HG03571 (cell line): ENCODE data around the gene PRKCA.
"Not testable (repeated sequence)": the region's sequence is repeated elsewhere in the genome, so short reads cannot be mapped to it uniquely, and the experiment has no call there.

ENCODE experiments used
- ATAC-seq: cut with Tn5 transposase; IDR thresholded peaks from one replicate; pipeline ENCODE4 v1.9.1; 2021; ENCODE audit not compliant: unreplicated experiment

The PRKCA gene

DNA sequence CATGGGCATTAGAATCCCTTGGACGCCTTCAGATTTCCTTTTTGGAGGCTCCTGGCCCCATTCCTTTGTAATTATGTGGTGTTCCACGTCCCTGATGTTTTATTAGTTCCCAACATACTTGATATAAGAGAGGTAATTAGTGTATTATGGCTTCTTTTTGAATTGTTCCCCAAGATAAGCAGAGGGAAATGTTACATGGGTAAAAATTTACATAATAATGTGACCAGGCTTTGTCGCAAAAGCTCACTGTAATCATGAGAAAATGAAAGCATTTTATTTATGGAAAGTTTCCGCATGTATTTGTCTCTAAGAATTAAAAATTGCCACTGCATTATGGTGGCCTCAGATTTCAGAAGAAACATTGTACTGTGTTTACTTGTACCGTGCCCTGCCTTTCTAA, 177.8 kb downstream of the PRKCA start:
- ATAC-seq: no peak

GRCh38 chr17:66480802-66481201, 178.4 kb downstream of the PRKCA start:
- ATAC-seq: no peak

DNA sequence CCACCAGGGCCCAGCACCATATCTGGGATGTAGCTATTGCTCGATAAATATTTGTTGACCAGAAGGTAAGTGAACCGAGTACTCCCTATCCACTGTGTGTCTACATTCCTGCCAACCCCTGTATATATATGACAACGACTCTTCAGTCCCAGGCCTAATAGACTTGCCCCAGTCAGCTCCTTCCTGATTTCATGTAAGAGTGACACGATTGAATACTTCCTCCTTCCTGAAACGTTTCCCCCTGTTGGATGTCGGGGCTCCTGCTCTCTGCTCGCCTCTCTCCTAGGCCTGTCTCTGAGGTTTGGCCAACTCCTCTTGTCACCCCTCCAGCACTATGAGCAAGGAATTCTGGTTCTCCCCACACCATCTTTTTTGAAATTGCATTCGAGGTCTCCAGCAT, 178.9 kb downstream of the PRKCA start:
- ATAC-seq: no peak

- ATAC-seq: no peak
These were observed 181.5 kb downstream of the PRKCA start for GRCh38 chr17:66483906-66484305.

DNA sequence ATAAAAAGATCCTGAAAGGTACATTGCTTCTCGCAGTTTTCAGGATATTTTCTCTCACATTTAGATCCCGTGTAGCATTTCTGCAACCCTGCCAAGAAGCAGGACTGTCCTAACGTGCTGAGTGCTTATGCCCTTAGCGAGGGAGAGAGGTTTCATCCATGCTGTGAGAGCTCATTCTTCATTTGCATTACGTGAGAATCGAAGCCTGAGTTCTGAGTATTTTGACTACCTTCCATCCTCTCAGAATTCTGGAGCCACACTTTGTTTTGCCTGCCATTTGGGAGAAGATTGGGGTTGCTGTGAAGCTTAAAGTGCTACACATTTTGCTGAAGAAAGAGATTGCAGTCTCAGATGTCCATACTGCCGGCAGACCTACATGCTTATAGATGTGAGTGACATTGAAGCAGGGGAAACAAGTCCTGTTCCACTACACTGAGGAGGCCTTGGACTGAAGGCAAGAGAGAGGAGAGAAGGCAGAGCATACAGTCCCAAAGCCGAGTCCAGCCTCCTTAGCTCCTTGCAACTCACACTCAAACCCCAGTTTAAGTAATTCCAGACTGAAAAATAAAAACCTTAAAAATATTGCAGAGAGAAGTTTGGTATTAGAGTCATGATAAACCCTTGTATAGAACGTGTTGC, 183.0 kb downstream of the PRKCA start:
- no peak for ATAC-seq

DNA sequence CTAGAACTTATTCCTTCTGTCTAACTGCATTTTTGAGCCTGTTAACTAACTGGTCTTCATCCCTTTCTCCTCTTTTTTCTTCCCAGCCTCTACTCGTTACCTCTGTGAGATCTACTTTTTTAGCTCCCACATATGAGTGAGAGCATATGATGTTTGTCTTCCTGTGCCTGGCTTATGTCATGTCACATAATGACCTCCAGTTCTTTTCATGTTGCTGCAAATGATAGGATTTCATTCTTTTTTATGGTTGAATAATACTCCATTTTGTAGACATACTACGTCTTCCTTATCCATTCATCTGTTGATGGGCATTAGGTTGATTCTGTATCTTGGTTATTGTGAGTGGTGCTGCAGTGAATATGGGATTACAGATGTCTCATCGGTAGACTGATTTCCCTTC, 184.7 kb downstream of the PRKCA start:
- ATAC-seq: no peak

DNA sequence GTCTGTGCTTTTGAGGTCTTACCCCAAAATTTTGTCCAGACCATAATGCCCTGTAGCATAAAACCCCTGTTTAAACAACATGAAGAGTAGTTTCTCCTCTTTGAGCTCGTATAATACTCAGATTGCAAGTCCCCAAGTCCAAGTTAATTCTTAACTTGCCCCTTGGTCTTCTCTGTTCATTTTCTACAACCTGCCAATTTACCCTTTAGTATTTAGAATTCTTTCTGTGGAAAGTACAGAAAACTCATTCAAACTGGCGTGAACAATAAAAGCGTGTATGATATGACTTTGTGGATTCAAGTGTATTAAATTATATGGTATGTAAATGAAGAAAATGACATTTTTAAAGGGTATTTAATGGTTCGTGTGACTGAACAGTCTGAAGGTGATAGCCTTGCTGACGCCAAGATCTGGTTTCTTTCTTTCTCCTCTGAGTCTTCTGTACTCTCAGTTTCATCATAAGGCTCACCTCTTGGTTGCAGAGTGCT, 185.6 kb downstream of the PRKCA start:
- no peak for ATAC-seq

DNA sequence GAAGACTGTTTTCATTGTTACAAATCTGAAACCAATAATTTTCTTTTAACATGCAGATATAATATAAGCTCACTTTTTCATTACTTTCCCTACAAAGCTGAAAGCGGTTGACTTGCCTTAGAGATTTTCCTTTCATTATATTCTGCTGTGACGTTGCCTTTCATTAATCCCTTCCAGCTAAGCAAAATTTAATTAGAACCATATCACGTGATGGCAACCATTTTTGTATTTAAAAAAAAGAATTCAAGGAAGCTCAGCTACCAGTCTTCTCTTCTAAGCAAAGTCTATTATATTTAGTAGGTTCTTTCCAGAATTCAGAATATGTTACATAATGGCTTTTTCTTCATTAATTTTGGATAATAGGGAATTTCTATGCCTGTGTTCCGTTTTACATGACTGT, 186.5 kb downstream of the PRKCA start:
- no peak for ATAC-seq

GRCh38 chr17:66489576-66489975, 187.2 kb downstream of the PRKCA start:
- not testable (repeated sequence) for ATAC-seq

- ATAC-seq: no peak
These were observed 188.8 kb downstream of the PRKCA start for GRCh38 chr17:66491213-66491612.

- ATAC-seq: no peak
These were observed 189.3 kb downstream of the PRKCA start for GRCh38 chr17:66491665-66492064.

- no peak for ATAC-seq
These were observed 189.7 kb downstream of the PRKCA start for GRCh38 chr17:66492080-66492479.

DNA sequence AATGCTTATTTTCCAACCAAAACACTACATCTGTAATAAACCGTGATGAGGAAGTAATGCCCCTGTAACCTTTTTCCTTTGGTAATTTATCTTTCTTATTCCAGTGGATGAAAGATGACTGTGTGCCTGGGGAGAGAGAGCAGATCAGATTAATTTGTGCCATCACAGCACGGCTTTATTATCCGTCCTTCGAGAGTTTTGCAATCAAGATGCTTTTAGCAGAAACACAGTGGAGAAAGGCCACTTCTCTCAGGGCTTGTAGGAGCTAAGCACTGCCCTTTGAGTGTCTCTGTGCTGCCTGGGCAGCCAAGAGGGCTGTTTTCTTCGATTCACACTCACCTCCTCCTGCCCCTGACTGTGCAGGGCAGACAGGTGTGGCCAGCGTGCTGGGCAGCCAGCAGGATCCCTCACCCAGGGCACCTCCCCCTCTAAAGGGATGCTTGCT, 190.2 kb downstream of the PRKCA start:
- no peak for ATAC-seq

- ATAC-seq: no peak
These were observed 191.0 kb downstream of the PRKCA start for GRCh38 chr17:66493283-66494019.

GRCh38 chr17:66494023-66494803, 191.8 kb downstream of the PRKCA start:
- no peak for ATAC-seq

DNA sequence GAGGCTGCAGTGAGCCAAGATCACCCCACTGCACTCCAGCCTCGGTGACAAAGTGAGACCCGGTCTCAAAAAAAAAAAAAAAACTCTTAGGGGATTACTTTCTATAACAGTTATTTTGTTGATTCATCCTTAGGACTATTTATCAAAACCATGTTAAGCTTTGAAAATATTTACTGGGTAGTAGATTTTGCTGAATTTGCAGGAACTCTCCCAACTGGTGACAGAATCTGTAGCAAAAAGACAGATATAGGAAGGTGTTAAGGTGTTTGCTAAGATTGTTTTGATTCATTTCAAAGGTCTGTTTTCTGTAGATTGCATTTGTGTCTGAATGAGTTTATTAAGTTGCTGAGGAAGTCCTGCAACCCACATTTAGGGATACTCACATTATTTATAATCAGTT, 192.6 kb downstream of the PRKCA start:
- ATAC-seq: no peak

- no peak for ATAC-seq
These were observed 193.9 kb downstream of the PRKCA start for GRCh38 chr17:66496306-66496705.

- ATAC-seq: no peak
These were observed 196.2 kb downstream of the PRKCA start for GRCh38 chr17:66498580-66498979.

- no peak for ATAC-seq
These were observed 204.2 kb downstream of the PRKCA start for GRCh38 chr17:66506641-66507040.

DNA sequence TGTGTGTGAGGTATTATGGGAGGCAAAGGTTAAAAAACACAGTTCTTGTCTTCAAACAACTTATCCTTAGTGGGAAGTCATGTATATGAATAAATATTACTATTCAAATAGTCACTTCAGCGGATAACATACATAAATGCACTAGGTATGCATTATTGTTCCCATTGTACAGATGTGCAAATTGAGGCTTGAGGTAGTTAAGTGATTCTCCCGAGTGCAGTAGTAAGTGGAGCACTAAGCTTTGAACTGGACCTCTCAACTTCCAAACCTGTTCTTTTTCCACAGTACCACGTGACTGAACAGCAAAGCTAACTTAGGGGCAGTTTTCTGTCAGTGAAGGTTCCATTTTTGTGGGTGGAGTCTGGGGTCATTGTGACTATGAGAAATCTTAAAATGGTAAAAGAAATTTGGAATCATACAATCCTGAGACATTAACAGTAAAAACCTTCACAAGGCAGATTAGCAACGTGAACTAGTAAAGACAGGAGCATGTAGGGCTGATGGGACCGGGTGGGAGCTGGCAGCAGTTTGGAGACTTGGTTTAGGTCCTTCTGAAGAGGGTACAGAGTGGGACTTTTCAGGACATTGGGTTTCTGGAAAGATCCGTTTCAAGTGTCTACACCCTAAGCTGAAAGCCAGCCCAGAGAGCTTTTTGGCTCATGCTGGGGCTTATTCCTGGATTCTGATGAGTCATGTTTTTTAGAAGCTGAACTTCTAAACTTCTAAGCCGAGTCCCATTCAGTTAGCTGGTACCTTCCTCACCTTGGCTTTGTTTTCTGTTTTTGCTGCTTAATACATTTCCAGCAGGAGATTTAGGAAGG, 204.9 kb downstream of the PRKCA start:
- no peak for ATAC-seq
